ENCODE results near the gene PTPRE. TPM values are rescaled to one million over a fixed set of nuclear protein-coding genes. Genes with fewer than 3 reads are reported as not detected.

The PTPRE gene
- total RNA-seq, 1 experiment from 2014 or later = 7.9 TPM

DNA sequence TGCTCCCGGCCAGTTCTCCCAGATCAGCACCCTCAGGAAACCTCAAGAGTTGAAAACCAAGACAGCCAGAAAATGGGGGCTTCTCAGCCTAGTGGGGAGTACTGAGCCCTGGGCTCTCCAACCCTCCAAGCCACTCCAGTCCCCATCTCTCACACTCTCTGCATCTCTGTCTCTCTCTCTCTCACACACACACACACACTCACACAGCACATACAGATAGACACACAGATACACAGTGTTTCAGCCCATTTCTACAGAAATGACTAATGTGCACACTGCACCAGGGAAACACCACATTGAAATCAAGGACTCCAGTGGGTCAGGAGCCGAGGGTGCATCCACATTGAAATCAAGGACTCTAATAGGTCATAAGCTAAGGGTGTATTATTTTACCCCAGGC lies 111.8 kb downstream of the PTPRE start:
- Histone ChIP-seq H3F3A (ENCODE audit: insufficient read depth, low read depth) (no peaks in the 10 kb centered on the region), H3K4me2 (no peak overlapping the region), H3K4me3 (no peak overlapping the region), H3K9me3 (ENCODE audit: insufficient read depth, low read depth) (no peaks in the 10 kb centered on the region), H2AFZ (no peak overlapping the region), H3K4me1 (replicated peaks; ENCODE audit: insufficient read depth) (no peaks in the 10 kb centered on the region), H3K27me3 (ENCODE audit: insufficient read depth, low read depth) (no peaks in the 10 kb centered on the region), H3K79me2 (ENCODE audit: low read depth) (no peaks in the 10 kb centered on the region), H4K20me1 (ENCODE audit: insufficient read depth) (no peaks in the 10 kb centered on the region), H3K36me3 (ENCODE audit: low read depth) (no peaks in the 10 kb centered on the region), H3K9me2 (ENCODE audit: insufficient read depth) (no peaks in the 10 kb centered on the region), H3K27ac (no peak overlapping the region)
- BruUV-seq (replicated peaks) = no TSS peak
- POLR2A ChIA-PET (ENCODE audit: unreplicated experiment) = no interaction called here
- TF ChIP-seq EZH2 (IDR thresholded peaks at IDR 0.05; ENCODE audit: low read depth) (no peak), CTCF (conservative IDR thresholded peaks at IDR 0.05) (no peak)
- DNase-seq = no peak
- CTCF ChIA-PET = no interaction called here
- intact Hi-C loops (cut with micrococcal nuclease; ENCODE audit: unreplicated experiment) = no loop called here

- Histone ChIP-seq H3K4me1 (replicated peaks; ENCODE audit: insufficient read depth) (no peaks in the 10 kb centered on the region), H4K20me1 (ENCODE audit: insufficient read depth) (no peaks in the 10 kb centered on the region), H2AFZ (no peak overlapping the region), H3K79me2 (ENCODE audit: low read depth) (no peaks in the 10 kb centered on the region), H3K4me3 (no peak overlapping the region), H3F3A (ENCODE audit: insufficient read depth, low read depth) (no peaks in the 10 kb centered on the region), H3K36me3 (ENCODE audit: low read depth) (no peaks in the 10 kb centered on the region), H3K9me2 (ENCODE audit: insufficient read depth) (no peaks in the 10 kb centered on the region), H3K27me3 (ENCODE audit: insufficient read depth, low read depth) (no peaks in the 10 kb centered on the region), H3K9me3 (ENCODE audit: insufficient read depth, low read depth) (no peaks in the 10 kb centered on the region), H3K4me2 (no peak overlapping the region), H3K27ac (no peak overlapping the region)
- no TSS peak for BruUV-seq (replicated peaks)
- no peak for DNase-seq
- TF ChIP-seq EZH2 (IDR thresholded peaks at IDR 0.05; ENCODE audit: low read depth) = no peak
- no peak for TF ChIP-seq CTCF (conservative IDR thresholded peaks at IDR 0.05)
- POLR2A ChIA-PET (ENCODE audit: unreplicated experiment) = no interaction called here
- intact Hi-C loops (cut with micrococcal nuclease; ENCODE audit: unreplicated experiment) = no loop called here
- CTCF ChIA-PET = no interaction called here
Observed at GRCh38 chr10:128022261-128023196, 115.6 kb downstream of the PTPRE start.

GRCh38 chr10:128024426-128024825 lies 117.5 kb downstream of the PTPRE start:
- H3K4me3 ChIP-seq = no peak overlapping the region
- H3K27ac ChIP-seq = no peak overlapping the region
- H3F3A ChIP-seq (ENCODE audit: insufficient read depth, low read depth) = no peaks in the 10 kb centered on the region
- ChIA-PET POLR2A (ENCODE audit: unreplicated experiment) (no interaction called here), CTCF (no interaction called here)
- no peak overlapping the region for H3K4me2 ChIP-seq
- no peak overlapping the region for H2AFZ ChIP-seq
- intact Hi-C loops (cut with micrococcal nuclease; ENCODE audit: unreplicated experiment) = no loop called here
- TF ChIP-seq CTCF (conservative IDR thresholded peaks at IDR 0.05) (no peak), EZH2 (IDR thresholded peaks at IDR 0.05; ENCODE audit: low read depth) (no peak)
- DNase-seq = no peak
- no peaks in the 10 kb centered on the region for H3K36me3 ChIP-seq (ENCODE audit: low read depth)
- BruUV-seq (replicated peaks) = no TSS peak
- no peaks in the 10 kb centered on the region for H4K20me1 ChIP-seq (ENCODE audit: insufficient read depth)
- H3K79me2 ChIP-seq (ENCODE audit: low read depth) = no peaks in the 10 kb centered on the region
- no peaks in the 10 kb centered on the region for H3K4me1 ChIP-seq (replicated peaks; ENCODE audit: insufficient read depth)
- H3K9me3 ChIP-seq (ENCODE audit: insufficient read depth, low read depth) = no peaks in the 10 kb centered on the region
- no peaks in the 10 kb centered on the region for H3K27me3 ChIP-seq (ENCODE audit: insufficient read depth, low read depth)
- no peaks in the 10 kb centered on the region for H3K9me2 ChIP-seq (ENCODE audit: insufficient read depth)
